NCI-H460 (cell line): ENCODE data around the gene PON3. TPM values are rescaled to one million over a fixed set of nuclear protein-coding genes. Genes with fewer than 3 reads are reported as not detected.
"Not testable (repeated sequence)": the region's sequence is repeated elsewhere in the genome, so short reads cannot be mapped to it uniquely, and the experiment has no call there.

Experiments used
- DNase-seq: peaks from one replicate; pipeline ENCODE4 v3.0.0-alpha.2; 2016; ENCODE audit warnings: low read depth; ENCODE audit errors: extremely low read depth
- total RNA-seq: library from RNA; depleted of rRNA; stranded (reverse); fragments of >200 nt; shearing (Covaris generic); gene quantifications from 2 replicates; pipeline ENCODE4 v1.2.3, GENCODE V29; 2014

The PON3 gene
- total RNA-seq, 1 experiment from 2014 or later = 0.77 TPM

DNA sequence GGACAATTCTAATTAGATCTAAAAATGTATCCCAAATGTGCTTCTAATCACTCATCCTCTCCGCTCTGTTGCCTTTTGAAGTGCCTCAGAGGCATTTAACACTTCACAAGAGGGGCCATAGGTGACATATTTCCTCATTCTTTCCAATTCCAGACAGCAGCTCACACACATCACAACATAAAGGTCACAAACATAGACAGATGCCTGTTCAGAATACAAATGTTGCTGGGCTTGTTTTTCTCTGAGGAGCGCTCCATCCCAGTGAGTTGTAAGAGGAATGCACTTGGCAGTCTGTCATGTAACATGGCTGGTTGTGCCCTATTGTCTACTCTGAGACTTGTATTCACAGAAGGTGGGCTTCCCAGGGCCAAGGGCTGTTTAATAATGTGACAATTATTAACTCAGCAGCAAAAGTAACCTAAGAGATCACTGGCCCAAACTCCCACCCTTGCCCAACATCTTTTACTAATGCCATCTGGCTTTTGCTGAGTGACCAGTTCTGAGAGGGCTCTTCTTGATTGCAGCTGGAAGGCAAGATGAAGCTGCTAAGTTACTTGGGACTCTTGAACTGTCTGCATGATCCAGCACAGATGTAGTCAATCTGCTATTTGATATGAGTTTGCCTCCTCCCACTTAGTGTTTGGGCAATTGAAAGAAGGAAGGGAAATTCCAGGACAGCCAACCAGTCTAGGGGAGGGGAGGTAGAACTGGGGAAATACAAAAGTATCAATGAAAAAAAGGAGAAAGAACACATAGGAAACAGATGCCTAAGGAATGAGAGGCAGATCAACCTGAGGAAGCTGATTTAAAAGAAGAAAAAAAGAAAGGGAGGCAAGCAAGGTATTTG, 25.0 kb upstream of the PON3 start:
- DNase-seq = no peak

DNA sequence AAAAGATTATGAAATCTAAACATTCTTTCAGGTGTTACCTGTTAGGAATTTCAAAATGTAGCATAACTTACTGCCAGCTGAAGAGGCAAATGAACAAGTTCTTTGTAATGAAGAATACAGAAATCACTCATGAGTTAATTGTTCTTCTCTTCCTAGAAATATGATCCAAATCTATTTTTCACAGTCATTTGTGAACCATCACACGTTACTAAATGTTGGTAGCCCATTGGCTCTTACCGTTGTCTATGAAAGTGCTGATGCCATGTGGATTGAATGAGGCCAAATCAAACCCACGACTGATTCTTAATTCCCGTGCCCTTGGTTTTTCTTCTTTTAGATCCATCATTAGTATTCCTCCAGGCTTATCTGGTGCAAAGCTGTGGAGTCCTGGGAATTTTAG, 15.9 kb upstream of the PON3 start:
- no peak for DNase-seq

DNA sequence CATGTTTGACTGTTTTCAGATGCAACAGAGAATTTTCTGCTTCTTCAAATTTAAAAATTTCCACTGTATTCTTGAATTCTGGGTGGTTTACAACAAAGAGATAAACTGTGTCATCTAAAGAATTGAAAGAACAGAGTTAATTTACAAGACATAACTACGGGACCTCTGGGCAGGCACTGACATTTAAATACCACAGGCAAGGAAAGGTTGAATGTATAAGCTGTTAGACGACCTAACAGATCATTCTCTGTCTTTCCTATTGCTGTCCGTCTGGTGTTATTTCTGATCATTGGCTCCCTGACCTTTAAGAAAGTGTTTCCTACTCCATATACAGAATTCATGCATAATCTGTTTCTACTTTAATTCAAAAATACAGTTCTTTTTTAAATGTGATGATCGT, 15.5 kb upstream of the PON3 start:
- DNase-seq = no peak

DNA sequence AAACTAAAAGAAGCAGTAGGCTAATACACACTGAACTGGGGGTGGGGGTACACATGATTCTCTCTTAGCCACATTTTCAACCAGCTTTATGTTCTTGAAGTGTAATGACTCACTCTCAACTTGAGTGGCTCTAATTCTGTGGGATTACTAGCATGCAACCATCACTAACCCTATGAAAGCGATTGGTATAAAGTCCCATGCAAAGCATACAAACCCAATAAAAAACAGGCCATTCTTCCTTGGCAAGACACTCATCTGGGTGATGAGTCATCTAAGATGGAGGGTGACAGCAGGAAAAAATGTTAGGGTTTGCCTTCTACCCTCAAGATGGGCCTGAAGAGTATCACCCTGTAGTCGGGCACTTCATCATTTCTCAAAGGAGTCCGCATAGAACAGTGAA, 14.9 kb upstream of the PON3 start:
- no peak for DNase-seq

DNA sequence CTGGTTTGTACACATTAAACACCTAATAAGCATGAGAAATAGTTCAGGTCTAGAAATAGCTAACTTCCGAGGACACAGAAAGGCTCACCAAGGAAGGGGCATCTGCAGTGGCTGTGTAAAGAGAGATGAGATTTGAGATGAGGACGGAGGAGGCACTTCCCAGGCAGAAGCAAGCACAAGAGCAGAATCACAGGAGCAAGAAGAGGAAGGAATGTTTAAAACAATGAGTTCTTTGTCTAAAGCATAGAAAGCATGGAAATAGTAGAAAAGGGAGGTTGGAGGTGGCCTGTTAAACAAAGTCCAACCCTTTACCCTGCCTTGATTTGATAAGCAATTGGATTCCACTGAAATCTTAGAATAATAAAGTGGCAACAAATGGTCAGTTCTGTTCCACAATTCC, 11.6 kb upstream of the PON3 start:
- no peak for DNase-seq

DNA sequence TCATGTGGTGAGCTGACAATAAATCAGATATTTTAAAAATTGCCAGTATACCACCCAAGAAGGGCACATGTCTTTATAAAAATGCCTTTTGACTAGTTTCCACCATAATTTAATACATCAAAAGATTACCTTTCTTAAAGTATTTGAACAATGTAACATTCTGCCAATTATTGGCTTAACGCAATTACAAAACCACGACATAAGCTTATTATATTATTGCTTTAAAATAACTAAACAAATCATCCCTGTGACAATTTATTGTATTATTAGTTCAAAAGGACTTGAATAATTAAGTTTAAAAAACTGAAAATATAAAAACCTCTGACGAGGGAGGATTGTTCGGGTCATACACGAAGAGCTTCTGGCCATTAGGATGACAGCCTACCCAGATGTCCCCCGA, 9.6 kb upstream of the PON3 start:
- DNase-seq = no peak

DNA sequence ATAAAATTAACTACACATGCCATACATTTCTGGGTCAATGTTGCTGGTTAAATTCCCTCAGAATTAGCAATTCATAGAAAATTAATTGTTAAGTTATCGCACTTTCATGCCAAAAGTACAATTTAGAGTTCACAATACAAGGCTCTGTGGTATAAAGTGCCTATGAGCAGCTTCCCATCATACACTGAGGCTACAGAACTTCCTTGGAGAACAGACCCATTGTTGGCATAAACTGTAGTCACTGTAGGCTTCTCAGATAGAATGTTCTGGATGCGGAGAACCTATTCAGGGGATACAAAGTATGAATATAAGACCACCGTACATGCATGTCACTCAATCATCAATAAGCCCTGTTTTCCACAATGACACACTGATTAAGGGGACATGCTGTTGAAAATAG, 9.0 kb upstream of the PON3 start:
- no peak for DNase-seq

DNA sequence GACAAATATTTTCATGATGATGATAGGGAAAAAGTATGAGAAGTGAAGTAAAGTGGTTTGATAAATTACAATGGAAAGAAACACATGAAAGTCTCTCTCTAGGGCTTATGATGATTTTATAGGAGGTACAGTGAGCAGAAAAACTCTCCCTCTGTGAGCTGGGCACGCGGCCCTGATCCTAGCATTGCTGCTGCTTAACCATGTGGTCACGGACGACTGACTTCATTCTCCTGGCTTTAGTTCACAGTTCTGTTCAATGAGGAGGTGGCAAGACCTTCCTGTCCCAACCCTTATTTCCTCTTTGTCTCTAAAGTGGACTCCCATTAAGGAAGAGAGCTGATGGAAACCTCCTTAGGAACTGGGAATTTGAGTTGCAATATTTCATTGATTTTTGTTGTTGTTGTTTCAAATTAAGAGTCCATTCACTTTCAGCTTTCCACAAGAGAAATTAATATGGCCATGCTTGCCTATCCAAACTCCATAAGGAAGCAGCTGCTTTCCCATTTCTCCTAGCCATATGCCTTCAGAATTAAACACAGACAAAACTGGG, 8.2 kb upstream of the PON3 start:
- DNase-seq = no peak

DNA sequence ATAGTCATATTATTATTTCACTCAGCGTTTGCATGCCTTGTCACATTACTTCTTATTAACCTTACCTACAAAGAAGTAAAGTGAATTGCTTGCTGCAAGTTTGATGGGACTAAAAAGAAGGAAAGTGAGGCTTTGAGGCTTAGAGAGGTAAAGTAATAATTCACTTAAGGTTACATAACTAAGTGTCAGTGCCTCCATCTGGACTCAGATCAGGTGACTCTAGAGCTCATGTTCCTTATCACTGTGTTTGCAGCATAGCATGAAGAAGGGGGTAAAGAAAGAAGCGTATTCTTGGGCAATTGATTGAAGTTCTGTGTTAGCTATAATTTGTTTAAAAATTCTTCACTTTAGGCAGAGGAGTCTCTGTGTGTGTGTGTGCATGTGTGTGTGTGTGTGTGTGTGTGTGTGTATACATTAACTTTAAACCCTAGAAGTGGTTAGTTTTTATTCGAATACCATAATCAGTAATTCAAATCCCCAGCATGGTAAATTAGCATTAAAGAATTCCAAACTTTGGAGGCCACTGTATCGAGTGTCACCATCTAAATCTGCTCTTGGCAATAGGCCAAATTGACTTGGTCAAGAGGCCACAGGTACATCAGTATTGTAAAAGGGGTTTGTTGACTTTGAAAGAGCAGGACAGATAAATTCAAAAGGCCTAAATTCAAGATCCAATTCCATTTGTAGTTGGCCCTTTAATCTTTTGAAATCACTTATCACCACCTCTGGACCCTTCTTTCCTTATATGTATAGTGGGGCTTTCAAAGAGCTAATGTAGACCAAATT, 2.2 kb upstream of the PON3 start:
- DNase-seq = no peak

GRCh38 chr7:95397381-95397780, 1.2 kb upstream of the PON3 start:
- DNase-seq = no peak

- DNase-seq = no peak
Observed at GRCh38 chr7:95395755-95396135, 430 bp downstream of the PON3 start.

GRCh38 chr7:95394370-95394769, 1.8 kb downstream of the PON3 start:
- DNase-seq = no peak

- DNase-seq = no peak
Observed at GRCh38 chr7:95391761-95392160, 4.4 kb downstream of the PON3 start.

DNA sequence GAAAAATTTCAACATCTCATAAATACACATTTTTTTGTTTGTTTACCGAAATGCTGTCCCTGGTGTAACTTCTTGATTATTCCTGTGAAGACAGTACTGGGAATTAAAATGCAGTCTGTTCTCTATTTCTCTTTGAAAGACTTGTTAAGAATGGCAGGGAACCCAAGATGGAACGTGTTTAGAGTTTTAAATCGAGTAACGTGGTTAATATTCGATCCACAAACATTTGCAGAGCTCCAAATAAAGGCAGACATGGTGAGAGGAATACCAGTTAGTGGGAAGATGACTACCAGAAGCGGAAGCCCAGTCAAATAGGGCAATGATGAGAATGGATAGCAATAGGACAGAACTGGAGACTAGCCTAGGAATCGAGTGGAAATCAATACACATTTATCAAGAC, 6.7 kb downstream of the PON3 start:
- DNase-seq = no peak

DNA sequence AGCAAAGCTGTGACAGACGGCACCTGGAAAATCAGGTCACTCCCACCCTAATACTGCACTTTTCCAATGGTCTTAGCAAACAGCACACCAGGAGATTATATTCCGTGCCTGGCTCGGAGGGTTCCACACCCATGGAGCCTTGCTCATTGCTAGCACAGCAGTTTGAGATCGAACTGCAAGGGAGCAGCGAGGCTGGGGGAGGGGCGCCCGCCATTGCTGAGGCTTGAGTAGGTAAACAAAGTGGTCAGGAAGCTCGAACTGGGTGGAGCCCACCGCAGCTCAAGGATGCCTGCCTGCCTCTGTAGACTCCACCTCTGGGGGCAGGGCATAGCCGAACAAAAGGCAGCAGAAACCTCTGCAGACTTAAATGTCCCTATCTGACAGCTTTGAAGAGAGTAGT, 16.7 kb downstream of the PON3 start:
- not testable (repeated sequence) for DNase-seq

DNA sequence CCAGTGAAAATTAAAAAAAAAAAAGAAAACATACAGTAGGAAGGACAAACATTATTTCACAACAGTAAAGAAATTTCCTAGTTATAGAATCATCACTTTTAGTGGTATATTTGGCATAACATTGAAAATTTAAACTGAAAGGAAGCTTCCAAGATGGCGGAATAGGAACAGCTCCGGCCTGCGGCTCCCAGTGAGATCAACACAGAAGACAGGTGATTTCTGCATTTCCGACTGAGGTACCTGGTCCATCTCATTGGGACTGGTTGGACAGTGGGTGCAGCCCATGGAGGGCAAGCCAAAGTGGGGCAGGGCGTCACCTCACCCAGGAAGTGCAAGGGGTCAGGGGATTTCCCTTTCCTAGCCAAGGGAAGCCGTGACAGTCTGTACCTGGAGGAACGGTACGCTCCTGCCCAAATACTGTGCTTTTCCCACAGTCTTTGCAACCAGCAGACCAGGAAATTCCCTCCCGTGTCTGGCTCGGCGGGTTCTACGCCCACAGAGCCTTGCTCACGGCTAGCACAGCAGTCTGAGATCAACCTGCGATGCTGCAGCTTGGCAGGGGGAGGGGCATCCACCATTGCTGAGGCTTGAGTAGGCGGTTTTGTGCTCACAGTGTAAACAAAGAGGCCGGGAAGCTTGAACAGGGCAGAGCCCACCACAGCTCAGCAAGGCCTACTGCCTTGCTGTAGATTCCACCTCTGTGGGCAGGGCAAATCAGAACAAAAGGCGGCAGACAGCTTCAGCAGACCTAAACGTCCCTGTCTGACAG, 19.4 kb downstream of the PON3 start:
- no peak for DNase-seq

DNA sequence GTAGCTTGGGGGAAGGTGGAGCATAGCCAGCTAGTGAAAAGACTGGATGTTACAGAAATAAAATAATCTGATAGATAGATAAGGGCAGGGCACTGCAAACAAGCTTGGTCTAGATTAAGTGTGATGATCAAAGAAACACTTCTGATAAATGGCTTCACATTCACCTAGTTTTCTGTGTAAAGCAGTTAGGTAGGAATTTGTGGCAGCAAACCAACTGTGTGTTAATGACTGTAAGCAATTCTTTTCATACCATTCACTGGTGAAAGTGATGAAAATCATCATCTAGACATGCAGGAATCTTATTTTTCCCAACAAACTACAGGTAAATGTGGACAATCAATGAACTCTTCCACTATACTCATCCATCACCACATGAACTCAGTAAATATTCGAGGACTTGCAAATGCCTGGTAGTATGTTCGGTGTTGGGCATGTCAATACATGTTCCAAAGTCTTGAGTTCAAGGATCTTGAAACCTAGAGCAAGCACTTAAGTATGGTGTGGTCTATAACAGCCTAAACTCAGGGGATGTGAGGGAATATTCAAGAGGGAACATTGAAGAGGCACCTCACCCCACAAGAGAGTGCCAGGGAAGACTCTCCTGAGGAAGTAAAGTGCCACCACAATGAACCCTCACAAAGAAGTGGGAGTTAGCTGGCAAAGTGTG, 20.5 kb downstream of the PON3 start:
- no peak for DNase-seq

- DNase-seq = no peak
Observed at GRCh38 chr7:95373323-95373722, 22.9 kb downstream of the PON3 start.

GRCh38 chr7:95368235-95368634, 27.9 kb downstream of the PON3 start:
- no peak for DNase-seq

DNA sequence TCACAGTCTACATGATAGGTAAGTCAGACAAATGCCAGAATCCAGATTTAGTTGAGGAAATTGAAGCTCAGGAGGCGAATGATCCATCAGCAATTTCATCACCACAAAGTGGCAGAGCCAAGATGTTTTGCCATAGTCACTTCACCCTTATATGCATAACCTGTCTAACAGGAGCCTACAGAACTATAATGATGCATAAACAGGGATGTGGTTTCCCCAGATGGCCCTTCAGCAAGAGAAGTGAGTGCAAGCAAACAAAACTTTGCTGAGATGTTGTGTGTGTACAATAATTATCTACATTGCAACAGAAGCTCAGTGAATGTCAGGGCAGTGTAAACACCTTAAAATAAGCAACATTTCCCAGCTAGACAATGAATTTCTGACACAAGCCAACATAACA, 28.6 kb downstream of the PON3 start:
- no peak for DNase-seq

DNA sequence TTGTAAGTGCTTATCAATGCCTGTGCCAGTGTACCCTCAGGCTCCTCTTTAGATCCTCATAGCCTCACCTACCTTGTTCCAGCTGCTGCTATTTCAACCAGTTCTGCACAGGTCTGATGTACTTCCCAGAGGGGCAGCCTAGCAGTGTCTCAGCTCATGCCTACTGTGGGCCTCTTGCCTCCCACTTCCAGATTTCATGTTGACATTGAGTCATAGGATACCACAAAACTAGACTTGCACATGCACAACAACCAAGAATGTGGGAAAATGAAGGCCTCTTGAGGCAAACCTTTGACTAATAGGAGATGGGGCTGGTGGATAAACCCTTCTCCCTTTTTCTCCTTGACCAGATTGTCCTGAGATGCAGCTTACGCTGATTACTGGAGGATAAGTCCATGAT, 31.0 kb downstream of the PON3 start:
- DNase-seq = no peak
